GM23248 (cell line): Measurements from ENCODE around the gene PBOV1. TPM values are rescaled to one million over a fixed set of nuclear protein-coding genes. Genes with fewer than 3 reads are reported as not detected.

Source experiments
- DNase-seq: peaks from one replicate; pipeline ENCODE4 v3.0.0-alpha.2; 2015
- H2AFZ ChIP-seq: fragments of 200-600 bp; sonication (generic); 2 replicates; pipeline ENCODE4 v1.6.1; 2016; ENCODE audit warnings: antibody characterized with exemption
- H3F3A ChIP-seq: fragments of 200-600 bp; sonication (generic); 2 replicates; pipeline ENCODE4 v1.6.1; 2016; ENCODE audit warnings: mild to moderate bottlenecking, antibody characterized with exemption, mixed run types; ENCODE audit not compliant: insufficient read depth
- H3K27ac ChIP-seq: fragments of 200-600 bp; sonication (generic); 2 replicates; pipeline ENCODE4 v1.5.1; 2016; ENCODE audit warnings: mild to moderate bottlenecking
- H3K27me3 ChIP-seq: fragments of 200-600 bp; sonication (generic); replicated peaks from 2 replicates; pipeline ENCODE4 v1.6.1; 2016; ENCODE audit warnings: mild to moderate bottlenecking; ENCODE audit not compliant: insufficient read depth
- H3K36me3 ChIP-seq: fragments of 200-600 bp; sonication (generic); 2 replicates; pipeline ENCODE4 v1.6.1; 2016; ENCODE audit warnings: low read depth, mild to moderate bottlenecking
- H3K4me1 ChIP-seq: fragments of 200-600 bp; sonication (generic); 2 replicates; pipeline ENCODE4 v1.6.1; 2016; ENCODE audit warnings: mild to moderate bottlenecking; ENCODE audit not compliant: insufficient read depth
- H3K4me2 ChIP-seq: fragments of 200-600 bp; sonication (generic); one replicate; pipeline ENCODE4 v1.6.1; 2016; ENCODE audit warnings: mild to moderate bottlenecking; ENCODE audit not compliant: unreplicated experiment
- H3K4me3 ChIP-seq: fragments of 200-600 bp; sonication (generic); 2 replicates; pipeline ENCODE4 v1.5.1; 2016; ENCODE audit warnings: mild to moderate bottlenecking
- H3K79me2 ChIP-seq: fragments of 200-600 bp; sonication (generic); 2 replicates; pipeline ENCODE4 v1.6.1; 2016; ENCODE audit warnings: mild to moderate bottlenecking; ENCODE audit not compliant: insufficient read depth
- H3K9ac ChIP-seq: fragments of 200-600 bp; sonication (generic); 2 replicates; pipeline ENCODE4 v1.6.1; 2016; ENCODE audit warnings: mild to moderate bottlenecking
- H3K9me2 ChIP-seq: fragments of 200-600 bp; sonication (generic); 2 replicates; pipeline ENCODE4 v1.6.1; 2016; ENCODE audit warnings: mixed run types, mild to moderate bottlenecking, moderate library complexity; ENCODE audit not compliant: insufficient read depth
- H3K9me3 ChIP-seq: fragments of 200-600 bp; sonication (generic); one replicate; pipeline ENCODE4 v1.6.1; 2017; ENCODE audit warnings: low read depth
- H4K20me1 ChIP-seq: fragments of 200-600 bp; sonication (generic); 2 replicates; pipeline ENCODE4 v1.6.0; 2016; ENCODE audit not compliant: insufficient read depth
- EZH2 ChIP-seq: fragments of 200-600 bp; sonication (generic); IDR thresholded peaks from 2 replicates; pipeline ENCODE4 v1.6.1; 2018; ENCODE audit warnings: antibody characterized with exemption, mild to moderate bottlenecking; ENCODE audit not compliant: insufficient read depth, poor library complexity, severe bottlenecking
- EZH2phosphoT487 ChIP-seq: fragments of 200-600 bp; sonication (generic); IDR thresholded peaks from 2 replicates; pipeline ENCODE4 v1.6.1; 2018; ENCODE audit warnings: antibody characterized with exemption, moderate library complexity, mild to moderate bottlenecking, low read depth; ENCODE audit not compliant: insufficient read depth
- whole genome bisulfite sequencing, 2 experiments: methylation state at CpG; one replicate each; pipeline ENCODE4 v1.1.6; 2015 to 2017; ENCODE audit warnings: low lambda C conversion rate in 2 of 2, low coverage in 1 of 2; ENCODE audit errors: missing lambda C conversion rate in 2 of 2; 5-methylcytosine and 5-hydroxymethylcytosine counted together
- in situ Hi-C: fragments of 300-500 bp; cut with MboI; formaldehyde crosslinking; loops from 2 replicates; pipeline ENCODE4 v1.15.0; 2020
- polyA plus RNA-seq: library from polyadenylated mRNA; unstranded; fragments of >200 nt; fragmentation: Nextera tagmentation; extraction: Ambion mirVana; gene quantifications from 2 replicates; pipeline ENCODE4 v1.2.1, GENCODE V29; 2016
- total RNA-seq: library from RNA; depleted of rRNA; stranded (reverse); fragments of >200 nt; shearing (Covaris generic); gene quantifications from 2 replicates; pipeline ENCODE4 v1.2.3, GENCODE V29; 2014

The PBOV1 gene
- total and polyA plus RNA-seq, 2 experiments from 2014 or later: not detected

GRCh38 chr6:138187156-138187555 lies 31.1 kb downstream of the PBOV1 start:
- Histone ChIP-seq H3F3A (no peaks in the 10 kb centered on the region), H3K36me3 (no peaks in the 10 kb centered on the region), H3K4me1 (no peaks in the 10 kb centered on the region), H3K4me2 (no peak overlapping the region), H3K9me2 (no peaks in the 10 kb centered on the region), H3K79me2 (no peaks in the 10 kb centered on the region), H3K4me3 (no peak overlapping the region), H3K27me3 (no peaks in the 10 kb centered on the region), H3K9me3 (no peaks in the 10 kb centered on the region), H3K9ac (no peak overlapping the region), H4K20me1 (no peaks in the 10 kb centered on the region), H3K27ac (no peak overlapping the region), H2AFZ (no peak overlapping the region)
- WGBS, 2 experiments: 61 to 69% methylated on average over 4 of the region's 4 CpGs
- no peak for DNase-seq
- in situ Hi-C loops: no loop called here
- TF ChIP-seq EZH2phosphoT487 (no peak), EZH2 (no peak)

GRCh38 chr6:138184230-138184629 lies 34.1 kb downstream of the PBOV1 start:
- Histone ChIP-seq H2AFZ (no peak overlapping the region), H3K4me2 (no peak overlapping the region), H3K9ac (no peak overlapping the region), H3K4me3 (no peak overlapping the region), H3K36me3 (no peaks in the 10 kb centered on the region), H4K20me1 (no peaks in the 10 kb centered on the region), H3F3A (no peaks in the 10 kb centered on the region), H3K27me3 (no peaks in the 10 kb centered on the region; the same call in 1 of the 2 replicates), H3K9me3 (no peaks in the 10 kb centered on the region), H3K9me2 (no peaks in the 10 kb centered on the region), H3K27ac (no peak overlapping the region), H3K79me2 (no peaks in the 10 kb centered on the region), H3K4me1 (no peaks in the 10 kb centered on the region)
- TF ChIP-seq EZH2 (no peak), EZH2phosphoT487 (no peak)
- in situ Hi-C loops: no loop called here
- DNase-seq: no peak
- 47 to 52% methylated on average over 3 of the region's 3 CpGs for WGBS, 2 experiments

- Histone ChIP-seq H3K9me2 (no peaks in the 10 kb centered on the region), H3K27ac (no peak overlapping the region), H3K9ac (no peak overlapping the region), H3F3A (no peaks in the 10 kb centered on the region), H2AFZ (no peak overlapping the region), H3K27me3 (no peaks in the 10 kb centered on the region; the same call in 1 of the 2 replicates), H4K20me1 (no peaks in the 10 kb centered on the region), H3K36me3 (no peaks in the 10 kb centered on the region), H3K79me2 (no peaks in the 10 kb centered on the region), H3K4me2 (no peak overlapping the region), H3K4me1 (no peaks in the 10 kb centered on the region), H3K4me3 (no peak overlapping the region), H3K9me3 (no peaks in the 10 kb centered on the region)
- WGBS, 2 experiments: 47 to 51% methylated on average over 4 of the region's 4 CpGs
- no peak for DNase-seq
- TF ChIP-seq EZH2phosphoT487: no peak
- no peak for TF ChIP-seq EZH2
- in situ Hi-C loops: no loop called here
Measured at GRCh38 chr6:138183790-138184134, 34.5 kb downstream of the PBOV1 start.

GRCh38 chr6:138182939-138183789 lies 35.1 kb downstream of the PBOV1 start:
- Histone ChIP-seq H3K36me3 (no peaks in the 10 kb centered on the region), H3K9me3 (no peaks in the 10 kb centered on the region), H2AFZ (no peak overlapping the region), H3K4me3 (no peak overlapping the region), H3K27ac (no peak overlapping the region), H3F3A (no peaks in the 10 kb centered on the region), H3K27me3 (no peaks in the 10 kb centered on the region; the same call in 1 of the 2 replicates), H3K9me2 (no peaks in the 10 kb centered on the region), H3K79me2 (no peaks in the 10 kb centered on the region), H3K4me2 (no peak overlapping the region), H3K9ac (no peak overlapping the region), H3K4me1 (no peaks in the 10 kb centered on the region), H4K20me1 (no peaks in the 10 kb centered on the region)
- no peak for DNase-seq
- TF ChIP-seq EZH2 (no peak), EZH2phosphoT487 (no peak)
- in situ Hi-C loops: no loop called here
- 47 to 50% methylated on average over 8 of the region's 8 CpGs for WGBS, 2 experiments
